IPS-18c (cell line): ENCODE data around the gene PLCB3.

Experiments
- H3K4me3 ChIP-seq: 2 replicates; pipeline ENCODE4 v1.7.0; 2013; ENCODE audit warnings: low read depth, mild to moderate bottlenecking, low read length, moderate library complexity; ENCODE audit not compliant: insufficient read depth
- H3K9me3 ChIP-seq: one replicate; pipeline ENCODE4 v1.6.1; 2013; ENCODE audit warnings: mild to moderate bottlenecking, low read length, moderate library complexity; ENCODE audit not compliant: control insufficient read depth, insufficient read depth

Gene PLCB3

DNA sequence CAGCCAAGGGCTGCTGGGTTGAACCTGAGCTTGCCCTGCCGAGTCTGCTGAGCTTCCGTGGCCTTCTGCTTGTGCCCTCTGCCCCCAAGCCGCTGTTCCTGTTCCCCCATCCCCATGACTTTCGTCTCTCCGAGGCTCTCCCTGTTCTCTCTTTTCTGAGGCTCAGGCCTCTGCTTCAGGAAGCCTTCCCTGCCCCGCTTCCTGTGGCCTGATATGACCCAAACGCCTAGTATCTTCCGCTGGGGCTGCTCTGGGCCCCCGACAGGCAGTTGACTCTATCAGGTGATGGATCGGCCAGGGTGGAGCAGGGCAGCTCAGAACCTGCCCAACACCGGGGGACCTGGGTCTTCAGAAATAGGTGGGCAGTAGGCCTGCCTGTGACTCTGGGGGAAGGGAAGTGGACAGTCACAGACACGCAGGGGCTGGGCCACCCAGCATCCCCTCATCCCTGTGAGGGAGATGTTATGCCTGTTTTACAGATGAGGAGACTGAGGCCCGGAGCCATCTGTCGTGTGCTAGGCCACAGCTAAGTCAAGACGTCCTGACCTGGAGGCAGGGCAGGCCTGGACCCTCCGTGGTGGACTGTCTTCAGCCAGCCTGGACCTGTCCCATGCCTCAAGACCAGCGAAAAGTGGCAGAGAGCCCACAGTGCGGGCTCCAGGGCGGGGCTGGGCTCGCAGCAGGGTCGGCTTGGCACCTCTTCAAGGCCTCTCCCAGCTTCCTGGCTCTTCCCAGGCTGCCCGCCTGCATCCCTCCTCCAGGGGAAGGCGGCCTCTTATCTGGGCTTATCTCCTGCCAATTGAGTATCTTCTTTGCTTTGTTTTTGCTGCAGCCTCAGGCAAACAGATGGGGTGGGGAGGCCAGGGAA lies 16.9 kb downstream of the PLCB3 start:
- Histone ChIP-seq H3K4me3 (peak overlapping the region; percentile 87), H3K9me3 (no peaks in the 10 kb centered on the region)

DNA sequence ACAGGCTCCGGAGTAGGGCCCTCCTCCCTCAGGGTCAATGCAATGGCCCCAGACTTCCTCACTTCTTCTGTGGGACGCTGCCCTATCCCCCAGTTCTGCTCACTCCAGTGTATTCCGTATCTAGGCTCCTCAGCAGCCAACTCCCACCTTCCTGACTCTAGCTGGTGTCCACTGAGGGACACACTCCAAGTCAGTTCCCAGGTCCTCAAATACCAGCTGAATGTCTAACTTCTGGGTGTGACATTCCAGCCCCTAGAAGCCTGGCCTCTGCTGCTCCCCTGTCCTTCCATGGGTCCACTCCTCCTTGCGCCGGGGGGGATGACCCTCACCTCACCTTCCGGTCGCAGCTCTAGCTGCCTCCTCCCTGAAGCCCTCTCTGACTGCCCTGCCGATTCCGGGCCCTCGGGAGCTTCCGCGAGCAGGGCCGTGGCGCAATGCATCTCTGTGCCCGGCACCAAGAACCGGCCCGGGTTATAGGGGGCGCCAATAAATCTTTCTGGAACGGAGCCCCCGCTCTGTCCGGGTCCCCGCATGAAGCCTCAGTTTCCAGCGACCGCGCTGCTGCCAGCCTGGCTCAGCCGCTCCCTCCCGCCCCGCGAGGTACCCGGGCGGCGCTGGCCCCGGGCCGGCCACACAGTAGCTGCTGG lies 17.7 kb downstream of the PLCB3 start:
- H3K9me3 ChIP-seq = no peaks in the 10 kb centered on the region

DNA sequence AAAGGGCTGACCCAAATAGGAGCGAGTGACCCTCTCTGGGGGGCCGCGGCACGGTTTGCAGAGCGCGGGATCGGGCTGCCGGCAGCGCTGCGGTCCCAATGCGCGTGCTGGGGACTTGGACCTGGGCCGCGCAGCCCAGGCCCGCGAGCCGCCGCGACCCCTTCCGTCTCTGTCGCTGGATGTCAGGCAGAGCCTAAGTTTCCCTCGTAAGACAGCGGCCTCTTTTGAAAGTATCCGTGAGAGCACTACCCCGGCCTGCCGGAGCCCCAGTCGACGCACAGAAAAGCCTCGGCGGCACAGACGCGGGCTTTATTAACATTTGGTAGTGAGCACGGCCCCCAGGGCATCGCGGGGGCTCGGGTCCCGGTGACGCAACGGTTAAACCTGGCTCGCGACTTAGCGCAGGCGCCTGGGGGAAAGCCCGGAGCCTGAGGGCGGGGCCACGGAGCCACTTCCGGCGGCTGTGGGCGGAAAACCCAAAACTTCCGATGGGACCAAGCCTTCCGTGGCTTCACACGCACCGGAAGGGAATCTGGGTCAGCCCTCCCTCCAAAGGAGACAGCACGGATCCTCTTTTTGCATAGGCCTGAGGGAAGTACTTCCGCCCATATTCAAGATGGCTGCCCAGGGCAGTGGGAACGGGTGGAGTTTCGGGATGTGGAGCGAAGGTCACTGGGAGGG lies 18.4 kb downstream of the PLCB3 start:
- peak overlapping the region; percentile 87 for H3K4me3 ChIP-seq
- H3K9me3 ChIP-seq = no peaks in the 10 kb centered on the region

More for the DNA sequence above, 17.7 kb downstream of the PLCB3 start:
- H3K4me3 ChIP-seq = peak overlapping the region; percentile 87

DNA sequence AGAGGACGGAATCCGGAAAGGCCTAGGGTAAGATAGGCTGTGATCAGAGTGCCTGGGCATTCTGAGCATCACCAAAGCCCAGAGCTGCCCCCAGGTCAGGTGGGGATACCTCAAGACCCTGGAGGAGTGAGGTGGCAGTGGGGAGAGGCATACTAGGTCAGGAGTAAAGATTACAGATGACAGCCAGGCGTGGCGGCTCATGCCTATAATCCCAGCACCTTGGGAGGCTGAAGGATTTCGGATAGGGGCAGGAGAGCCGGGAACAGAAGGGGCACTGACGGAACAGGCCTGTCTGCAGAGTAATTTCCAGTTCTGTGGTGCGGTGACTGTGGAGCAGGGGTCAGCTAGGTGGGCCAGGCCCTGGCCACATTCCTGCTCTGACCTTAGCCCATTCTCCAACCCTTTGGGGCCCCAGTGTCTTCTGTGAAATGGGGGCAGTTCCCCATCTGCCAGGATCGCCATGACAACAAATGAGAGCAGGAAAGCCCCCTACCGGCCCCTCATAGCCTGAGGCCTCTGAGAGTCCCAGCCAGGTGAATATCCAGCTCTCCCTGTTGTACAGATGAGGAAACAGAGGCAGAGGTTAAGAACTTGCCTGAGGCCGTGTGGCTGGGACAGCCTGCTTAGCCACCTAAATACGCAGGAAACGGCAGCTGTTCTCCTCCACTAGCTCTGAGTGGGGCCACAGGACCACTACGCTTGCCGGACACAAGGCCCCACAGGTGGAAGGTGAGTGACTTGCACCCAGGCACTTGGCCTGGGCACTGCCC lies 23.9 kb downstream of the PLCB3 start:
- H3K9me3 ChIP-seq = no peaks in the 10 kb centered on the region
- H3K4me3 ChIP-seq = no peak overlapping the region

DNA sequence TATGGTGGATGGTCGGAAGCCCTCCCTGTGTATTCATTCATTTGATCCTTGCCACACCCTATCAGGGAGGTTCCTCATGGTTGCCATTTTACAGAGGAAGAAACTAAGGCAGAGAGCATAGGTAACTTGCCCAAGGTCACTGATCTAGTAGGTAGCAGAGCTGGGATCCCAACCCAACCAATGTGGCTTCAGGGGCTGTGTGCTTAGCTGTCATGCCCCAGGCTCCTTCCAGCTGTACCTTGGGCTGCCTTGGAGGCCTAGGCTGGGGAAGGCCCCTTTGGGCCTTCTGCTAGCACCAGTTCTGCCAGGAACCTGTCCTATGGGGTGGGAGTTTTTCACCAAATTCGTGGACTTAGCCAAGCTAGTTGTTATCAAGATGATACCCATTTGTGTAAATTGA lies 24.5 kb downstream of the PLCB3 start:
- Histone ChIP-seq H3K9me3 (no peaks in the 10 kb centered on the region), H3K4me3 (no peak overlapping the region)

DNA sequence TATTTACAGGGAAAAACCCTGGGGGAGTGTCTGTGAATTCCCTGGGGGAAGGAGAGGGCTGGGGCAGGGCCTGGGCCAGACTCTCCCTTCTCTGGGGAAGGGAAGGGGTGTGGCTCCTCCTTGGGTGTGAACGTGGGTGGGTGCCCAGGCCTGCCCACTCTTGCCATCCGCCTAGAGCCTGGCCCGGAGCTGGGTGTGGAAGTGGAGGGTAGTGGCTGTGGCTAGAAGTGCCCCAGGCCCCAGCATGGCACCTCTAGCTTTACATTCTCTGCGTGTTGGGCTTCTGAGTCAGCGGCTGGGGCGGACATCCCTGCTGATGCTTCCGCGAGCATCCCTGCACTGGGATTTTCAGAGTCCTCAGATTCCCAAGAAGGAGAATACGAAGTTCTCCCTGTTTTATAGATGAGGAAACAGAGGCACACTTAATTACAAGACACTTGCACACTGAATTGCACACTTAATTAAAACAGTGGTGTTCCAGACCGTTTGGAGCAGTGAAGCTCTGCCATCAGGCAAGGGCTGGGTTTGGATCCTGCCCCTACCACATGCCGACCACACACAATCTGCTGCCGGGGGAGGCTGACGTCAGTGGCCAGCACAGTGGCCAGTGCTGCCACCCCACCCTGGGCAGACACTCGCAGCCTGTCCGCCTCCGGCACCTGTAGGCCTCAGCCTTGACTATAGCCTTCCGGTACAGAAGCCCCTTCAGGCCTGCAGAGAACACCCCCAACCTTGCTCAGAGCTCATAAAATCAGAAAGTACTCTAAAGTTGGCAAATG lies 25.5 kb downstream of the PLCB3 start:
- no peaks in the 10 kb centered on the region for H3K9me3 ChIP-seq
- no peak overlapping the region for H3K4me3 ChIP-seq

DNA sequence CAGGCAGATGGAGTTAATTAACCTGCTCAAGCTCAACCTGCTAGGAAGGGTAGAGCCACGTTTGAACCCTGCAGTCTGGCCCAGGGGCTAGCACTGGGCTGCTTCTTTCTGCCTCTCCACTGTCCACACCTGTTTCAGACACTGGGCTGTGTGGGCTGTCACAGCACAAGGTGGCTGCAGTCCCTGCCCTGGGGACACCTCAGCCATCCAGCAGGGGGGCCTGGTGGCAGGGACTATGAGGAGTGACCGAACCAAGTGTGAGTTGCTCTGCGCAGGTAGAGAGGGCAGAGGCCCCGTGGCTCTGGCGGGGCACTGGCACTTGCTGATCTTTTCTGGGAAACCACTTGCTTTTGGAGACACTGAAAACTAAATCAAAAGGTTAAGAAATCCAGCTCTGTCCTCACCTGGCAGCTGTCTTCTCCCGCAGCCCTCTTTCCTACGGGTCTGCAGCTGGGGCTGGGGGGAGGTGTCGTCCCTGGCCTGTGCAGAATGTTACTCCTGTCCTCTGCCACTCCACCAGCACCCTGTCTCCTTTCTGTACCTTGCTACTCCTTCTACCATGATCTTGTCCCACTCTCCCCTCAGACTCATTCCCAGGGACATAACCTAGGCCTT lies 27.4 kb downstream of the PLCB3 start:
- Histone ChIP-seq H3K9me3 (no peaks in the 10 kb centered on the region), H3K4me3 (no peak overlapping the region)

DNA sequence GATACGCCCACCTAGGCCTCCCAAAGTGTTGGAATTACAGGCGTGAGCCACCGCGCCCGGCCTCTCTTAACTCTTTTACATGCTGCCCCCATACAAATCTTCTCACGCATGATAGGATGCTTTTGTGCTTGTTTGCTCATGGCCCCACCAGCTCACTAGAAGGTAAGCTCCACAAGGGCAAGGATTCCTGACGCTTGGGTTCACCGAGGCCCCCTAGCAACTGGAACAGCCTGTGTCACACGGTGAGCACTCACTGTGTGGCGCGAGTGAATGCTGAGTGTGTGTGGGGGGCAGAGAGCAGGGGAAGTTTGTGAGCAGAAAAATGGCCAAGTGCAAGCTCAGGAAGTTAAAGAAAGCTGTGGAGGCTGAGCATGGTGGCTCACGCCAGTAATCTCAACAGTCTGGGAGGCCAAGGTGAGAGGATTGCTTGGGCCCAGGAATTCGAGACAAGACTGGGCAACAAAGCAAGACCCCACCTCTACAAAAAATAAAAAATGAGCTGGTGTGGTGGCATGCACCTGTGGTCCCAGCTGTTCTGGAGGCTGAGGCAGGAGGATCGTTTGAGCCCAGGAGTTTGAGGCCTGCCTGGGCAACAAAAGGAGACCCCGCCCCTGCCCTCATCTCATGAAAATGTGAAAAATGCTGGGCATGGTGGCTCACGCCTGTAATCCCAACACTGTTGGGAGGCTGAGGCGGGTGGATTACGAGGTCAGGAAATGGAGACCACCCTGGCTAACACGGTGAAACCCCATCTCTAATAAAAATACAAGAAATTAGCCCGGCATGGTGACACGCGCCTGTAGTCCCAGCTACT lies 30.8 kb downstream of the PLCB3 start:
- Histone ChIP-seq H3K9me3 (no peaks in the 10 kb centered on the region), H3K4me3 (no peak overlapping the region; the same call in 1 of the 2 replicates)

DNA sequence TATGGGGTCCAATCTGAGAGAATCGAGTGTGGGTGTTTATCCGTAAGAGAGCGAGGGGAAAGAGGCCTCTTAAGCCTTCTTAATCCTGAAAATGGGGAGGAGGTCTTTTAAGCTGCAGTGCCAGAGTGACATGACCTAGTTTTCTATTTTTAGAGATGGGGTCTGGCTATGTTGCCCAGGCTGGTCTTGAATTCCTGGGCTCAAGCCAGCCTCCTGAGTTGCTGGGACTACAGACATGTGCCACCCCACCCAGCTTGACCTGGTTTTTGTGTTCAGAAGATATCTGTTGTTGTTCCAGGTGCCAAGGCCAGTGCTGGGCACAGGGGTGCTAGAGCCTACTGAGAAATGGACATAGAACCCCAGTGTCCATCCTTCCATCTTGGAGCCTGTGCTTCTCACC lies 31.8 kb downstream of the PLCB3 start:
- no peak overlapping the region for H3K4me3 ChIP-seq

DNA sequence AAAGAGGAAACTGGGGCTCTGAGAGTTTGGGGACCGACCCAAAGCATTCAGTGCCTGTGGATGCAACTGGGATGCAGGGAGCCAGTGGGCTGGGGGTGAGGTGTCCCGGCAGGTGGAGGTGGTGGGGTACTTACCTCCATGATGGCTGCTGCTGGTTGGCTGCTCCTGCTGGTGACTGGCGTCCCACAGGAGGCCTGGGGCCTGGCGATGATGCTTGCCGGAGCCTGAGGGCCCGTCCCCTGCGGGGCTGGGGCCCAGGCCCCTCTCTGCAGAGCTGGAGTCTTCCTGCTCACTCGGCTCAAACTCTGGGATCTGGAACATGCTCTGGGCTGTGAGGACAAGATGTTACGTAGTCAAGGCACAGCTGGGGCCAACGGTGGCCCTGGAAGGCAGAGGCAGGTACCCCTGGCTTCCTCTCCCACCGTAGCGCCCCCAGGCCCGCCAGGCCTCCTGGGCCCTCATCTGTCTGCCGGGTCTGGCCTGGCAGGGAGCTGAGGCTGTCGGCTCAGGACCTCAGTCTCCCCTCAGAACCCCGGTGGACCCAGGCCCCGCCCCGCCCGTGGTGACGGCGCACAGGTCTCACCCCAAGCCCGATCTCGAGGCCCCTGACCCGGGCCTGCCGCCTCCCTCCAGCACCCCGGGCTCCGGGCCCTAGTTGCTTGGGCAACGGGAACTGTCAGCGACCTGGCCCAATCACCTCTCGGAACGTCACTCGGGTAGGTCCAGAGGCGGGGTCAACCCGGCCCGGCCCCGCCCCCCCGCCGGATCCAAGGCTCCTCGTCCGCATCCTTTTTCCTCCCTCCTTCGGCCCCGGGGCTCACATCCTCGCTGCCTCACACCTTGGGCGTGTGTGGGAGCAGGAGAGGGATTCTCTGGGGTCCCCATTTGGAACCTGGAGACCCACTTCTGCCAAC lies 33.0 kb downstream of the PLCB3 start, which contains the start of gene BAD:
BAD (minus strand) TSS at position 618 of the 914 bp plus-strand sequence; CDS start at position 321, 297 bp downstream.
- Histone ChIP-seq H3K4me3 (peak within 1 kb of the TSS; percentile 84), H3K9me3 (no peaks in the 10 kb centered on the region)

More for the DNA sequence above, 31.8 kb downstream of the PLCB3 start:
- no peaks in the 10 kb centered on the region for H3K9me3 ChIP-seq

DNA sequence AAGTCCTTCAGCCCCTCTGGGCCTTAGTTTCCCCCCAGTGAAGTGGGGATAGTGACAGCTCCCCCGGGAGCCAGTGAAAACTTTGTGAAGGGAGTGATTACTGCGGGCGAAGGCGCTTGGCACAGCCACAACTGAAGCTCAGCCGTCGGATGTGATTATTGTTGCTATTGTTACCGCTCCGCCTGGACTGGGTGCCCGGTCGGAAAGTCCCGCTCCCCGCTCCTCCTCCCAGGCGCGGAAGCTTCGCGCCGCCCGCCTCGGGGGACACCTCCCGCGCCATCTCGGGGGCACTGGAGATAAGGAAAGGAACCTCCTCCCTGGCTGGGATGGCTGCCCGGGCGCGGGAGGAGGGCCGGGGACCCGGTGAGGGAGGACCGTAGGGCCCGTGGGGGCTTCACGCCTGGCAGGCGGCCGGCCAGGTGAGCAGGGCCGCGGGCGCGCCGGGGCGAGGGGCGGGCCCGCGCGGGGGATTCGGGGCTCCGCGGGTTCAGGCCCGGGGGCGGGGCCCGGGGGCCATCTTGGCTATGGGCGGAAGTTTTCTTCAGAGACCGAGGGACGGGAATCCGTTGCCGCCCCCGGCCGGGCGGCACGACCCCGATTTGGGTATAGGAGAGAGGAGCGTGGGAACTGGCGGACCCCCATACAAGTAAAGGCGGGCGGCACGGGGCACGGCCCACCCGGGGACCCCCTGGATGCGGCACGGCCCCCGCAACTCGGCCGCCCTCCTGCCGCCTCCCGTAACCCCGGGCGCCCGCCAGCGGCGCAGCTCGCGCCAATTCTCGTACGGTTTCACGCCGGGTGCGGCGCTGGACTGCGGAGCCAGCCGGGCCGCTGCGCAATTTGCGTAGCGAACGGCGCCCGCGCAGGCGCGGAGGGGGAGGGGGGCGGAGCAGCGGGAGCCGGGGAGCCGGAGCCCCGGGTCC lies 33.9 kb downstream of the PLCB3 start, which contains the start of gene GPR137:
GPR137 (plus strand) TSS at position 887 of the 923 bp plus-strand sequence. CDS start 677 bp downstream, outside the sequence.
- peak within 1 kb of the TSS; percentile 84 for H3K4me3 ChIP-seq

DNA sequence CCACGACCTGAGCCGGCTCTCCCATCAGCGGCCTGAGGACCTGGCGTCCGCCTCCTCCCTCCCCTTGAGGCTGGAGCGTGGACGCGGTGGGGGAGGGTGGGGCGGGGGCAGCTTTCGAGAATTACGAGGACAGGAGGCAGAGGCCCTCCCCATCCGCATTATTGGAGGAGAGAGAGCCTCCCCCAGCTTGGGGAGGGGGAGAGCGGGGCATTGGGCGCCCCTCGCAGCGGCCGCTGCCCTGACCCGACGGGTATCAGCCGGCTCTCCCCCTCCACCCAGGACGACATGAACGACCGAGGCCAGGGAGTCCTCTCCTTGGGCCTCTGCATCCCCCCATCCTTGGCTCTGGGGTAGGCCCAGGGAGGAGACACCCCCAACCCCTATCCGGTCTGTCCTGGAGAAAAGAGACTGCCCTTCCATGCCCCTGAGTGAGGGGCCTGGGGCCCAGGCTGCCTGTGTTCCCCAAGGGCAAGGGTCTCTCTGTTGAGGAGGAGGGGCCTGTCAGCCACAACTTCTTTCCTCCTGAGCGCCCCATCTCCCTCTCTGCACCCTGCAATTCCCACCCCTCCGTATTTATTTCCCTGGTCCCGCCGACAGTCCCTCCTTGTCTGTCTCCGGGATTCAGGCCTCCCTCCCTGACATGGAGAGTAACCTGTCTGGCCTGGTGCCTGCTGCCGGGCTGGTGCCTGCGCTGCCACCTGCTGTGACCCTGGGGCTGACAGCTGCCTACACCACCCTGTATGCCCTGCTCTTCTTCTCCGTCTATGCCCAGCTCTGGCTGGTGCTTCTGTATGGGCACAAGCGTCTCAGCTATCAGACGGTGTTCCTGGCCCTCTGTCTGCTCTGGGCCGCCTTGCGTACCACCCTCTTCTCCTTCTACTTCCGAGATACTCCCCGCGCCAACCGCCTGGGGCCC lies 34.8 kb downstream of the PLCB3 start:
- no peaks in the 10 kb centered on the region for H3K9me3 ChIP-seq
- peak overlapping the region; percentile 84 for H3K4me3 ChIP-seq

More for the DNA sequence above, 33.9 kb downstream of the PLCB3 start, which contains the start of gene GPR137:
- no peaks in the 10 kb centered on the region for H3K9me3 ChIP-seq

DNA sequence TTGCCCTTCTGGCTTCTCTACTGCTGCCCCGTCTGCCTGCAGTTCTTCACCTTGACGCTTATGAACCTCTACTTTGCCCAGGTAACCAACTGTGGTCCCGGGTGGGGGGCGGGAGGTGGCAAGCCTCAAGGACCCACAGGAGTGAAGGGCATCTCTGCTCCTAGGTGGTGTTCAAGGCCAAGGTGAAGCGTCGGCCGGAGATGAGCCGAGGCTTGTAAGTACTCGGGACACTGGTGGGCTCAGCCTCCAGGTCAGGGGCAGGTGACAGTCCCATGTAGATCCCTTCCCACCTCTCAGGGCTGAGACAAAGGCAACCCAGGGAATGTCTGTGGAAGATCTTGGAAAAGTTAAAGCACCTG lies 35.5 kb downstream of the PLCB3 start:
- no peaks in the 10 kb centered on the region for H3K9me3 ChIP-seq

More for the DNA sequence above, 35.5 kb downstream of the PLCB3 start:
- no peak overlapping the region for H3K4me3 ChIP-seq
